K562 (cell line): ENCODE measurements around the gene CYP2R1. TPM values are rescaled to one million over a fixed set of nuclear protein-coding genes. Genes with fewer than 3 reads are reported as not detected.

Experiments
- BRF2 ChIP-seq: IDR thresholded peaks from 3 replicates; pipeline ENCODE4 v1.6.1; 2011; ENCODE audit warnings: borderline replicate concordance, mild to moderate bottlenecking; ENCODE audit not compliant: insufficient read length, insufficient read depth
- CHD1 ChIP-seq: fragments of 200-600 bp; sonication (generic); IDR thresholded peaks from one replicate; pipeline ENCODE4 v1.6.1; 2012; ENCODE audit warnings: mild to moderate bottlenecking, moderate library complexity, low read length, inconsistent platforms
- ELF1 ChIP-seq: fragments of 200-800 bp; sonication (Bioruptor generic); IDR thresholded peaks from 2 replicates; pipeline ENCODE4 v1.6.1; 2016; ENCODE audit warnings: missing genetic modification characterization, missing compliant biosample characterization
- ELF2 ChIP-seq: fragments of 250-450 bp; sonication (Bioruptor Pico); IDR thresholded peaks from 2 replicates; pipeline ENCODE4 v1.5.0; 2021; ENCODE audit warnings: mild to moderate bottlenecking
- FOXA1 ChIP-seq: fragments of 450-650 bp; IDR thresholded peaks from 2 replicates; pipeline ENCODE4 v1.6.1; 2016; ENCODE audit warnings: mild to moderate bottlenecking, borderline replicate concordance
- FOXJ3 ChIP-seq: sonication (generic); formaldehyde crosslinking; IDR thresholded peaks from 2 replicates; pipeline ENCODE4 v1.4.0; 2020; ENCODE audit warnings: mild to moderate bottlenecking, missing genetic modification reagents
- HIVEP1 ChIP-seq: fragments of 250-450 bp; sonication (Bioruptor Pico); IDR thresholded peaks from 2 replicates; pipeline ENCODE4 v1.4.0; 2020; ENCODE audit warnings: mild to moderate bottlenecking
- L3MBTL2 ChIP-seq: fragments of 450-650 bp; IDR thresholded peaks from 2 replicates; pipeline ENCODE4 v1.6.1; 2016; ENCODE audit warnings: mild to moderate bottlenecking, moderate library complexity
- NUFIP1 ChIP-seq: fragments of 450-650 bp; IDR thresholded peaks from 2 replicates; pipeline ENCODE4 v1.6.1; 2018; ENCODE audit not compliant: partially characterized antibody
- RNF2 ChIP-seq: sonication (generic); IDR thresholded peaks from 2 replicates; pipeline ENCODE4 v1.6.1; 2016
- TBL1XR1 ChIP-seq, 2 experiments: IDR thresholded peaks; 2 replicates each; pipeline ENCODE4 v1.6.1; 2012; ENCODE audit warnings: improper control_type of control experiment in 2 of 2, low read length in 2 of 2, mild to moderate bottlenecking in 1 of 2
- TRIM28 ChIP-seq: fragments of 450-650 bp; IDR thresholded peaks from 2 replicates; pipeline ENCODE4 v1.6.1; 2017
- ZKSCAN1 ChIP-seq: fragments of 150-350 bp; IDR thresholded peaks from 2 replicates; pipeline ENCODE4 v1.6.1; 2016; ENCODE audit warnings: low read depth, low read length
- ZNF146 ChIP-seq: IDR thresholded peaks from one replicate; pipeline ENCODE4 v1.6.1; 2018; ENCODE audit warnings: missing compliant biosample characterization; ENCODE audit not compliant: unreplicated experiment
- ZNF384 ChIP-seq: IDR thresholded peaks from 2 replicates; pipeline ENCODE4 v1.6.1; 2012; ENCODE audit warnings: low read depth, low read length, improper control_type of control experiment
- ZNF408 ChIP-seq: fragments of 250-450 bp; sonication (Bioruptor Pico); IDR thresholded peaks from 2 replicates; pipeline ENCODE4 v1.4.0; 2020; ENCODE audit warnings: low read depth, mild to moderate bottlenecking, moderate library complexity
- ZNF444 ChIP-seq: fragments of 250-450 bp; sonication (Bioruptor Pico); IDR thresholded peaks from 2 replicates; pipeline ENCODE4 v1.4.0; 2020; ENCODE audit warnings: mild to moderate bottlenecking, moderate library complexity
- ZNF511 ChIP-seq: sonication (generic); formaldehyde crosslinking; IDR thresholded peaks from 2 replicates; pipeline ENCODE4 v1.8.0; 2022; ENCODE audit warnings: mild to moderate bottlenecking, missing genetic modification reagents
- ZNF589 ChIP-seq: fragments of 200-800 bp; sonication (Bioruptor generic); IDR thresholded peaks from 2 replicates; pipeline ENCODE4 v1.6.1; 2016; ENCODE audit warnings: low read depth, missing genetic modification characterization, missing compliant biosample characterization
- ZNF77 ChIP-seq: fragments of 250-450 bp; sonication (Bioruptor Pico); IDR thresholded peaks from 2 replicates; pipeline ENCODE4 v1.5.0; 2020
- polyA plus RNA-seq, 8 experiments: library from polyadenylated mRNA; depleted of rRNA in 4 of 8; stranded (reverse) in 5 of 8; unstranded in 3 of 8; fragments of >200 nt; fragmentation: Nextera tagmentation in 2 of 8; fragmentation: Illumina TruSeq in 1 of 8; extraction: Ambion mirVana in 2 of 8; extraction: Trizol in 1 of 8; gene quantifications; 2 replicates each; pipeline versions ENCODE4 v1.2.1 to v1.2.3, GENCODE V29; 2011 to 2014; ENCODE audit warnings: inconsistent platforms in 1 of 8, missing spikeins in 1 of 8
- total RNA-seq, 7 experiments: library from RNA; depleted of rRNA in 6 of 7; stranded (reverse); fragments of >200 nt in 6 of 7; fragmentation: Illumina TruSeq in 2 of 7; extraction: Trizol in 2 of 7; gene quantifications; 2 replicates each; pipeline versions ENCODE4 v1.2.1 to v1.2.3, GENCODE V29; 2011 to 2021; ENCODE audit warnings: low replicate concordance in 1 of 7
- TF ChIP-seq, protein P1 (sequence below): fragments of 150-350 bp; conservative IDR thresholded peaks from 2 replicates; pipeline ENCODE4 v1.6.1; 2014; ENCODE audit warnings: low read length
- TF ChIP-seq, protein P2 (sequence below): sonication (generic); formaldehyde crosslinking; IDR thresholded peaks from 2 replicates; pipeline ENCODE4 v1.8.1; 2023; ENCODE audit warnings: mild to moderate bottlenecking, missing genetic modification reagents

Gene CYP2R1
- total and polyA plus RNA-seq, 9 of the 15 experiments (the other 6 are each of a cell fraction or from before 2014, with no cell fraction given), result 19.4 to 40.5 (median 29.4) TPM

GRCh38 chr11:14891143-14892035 is 642 bp downstream of the CYP2R1 start (continued):
- TF ChIP-seq, protein P1, sequence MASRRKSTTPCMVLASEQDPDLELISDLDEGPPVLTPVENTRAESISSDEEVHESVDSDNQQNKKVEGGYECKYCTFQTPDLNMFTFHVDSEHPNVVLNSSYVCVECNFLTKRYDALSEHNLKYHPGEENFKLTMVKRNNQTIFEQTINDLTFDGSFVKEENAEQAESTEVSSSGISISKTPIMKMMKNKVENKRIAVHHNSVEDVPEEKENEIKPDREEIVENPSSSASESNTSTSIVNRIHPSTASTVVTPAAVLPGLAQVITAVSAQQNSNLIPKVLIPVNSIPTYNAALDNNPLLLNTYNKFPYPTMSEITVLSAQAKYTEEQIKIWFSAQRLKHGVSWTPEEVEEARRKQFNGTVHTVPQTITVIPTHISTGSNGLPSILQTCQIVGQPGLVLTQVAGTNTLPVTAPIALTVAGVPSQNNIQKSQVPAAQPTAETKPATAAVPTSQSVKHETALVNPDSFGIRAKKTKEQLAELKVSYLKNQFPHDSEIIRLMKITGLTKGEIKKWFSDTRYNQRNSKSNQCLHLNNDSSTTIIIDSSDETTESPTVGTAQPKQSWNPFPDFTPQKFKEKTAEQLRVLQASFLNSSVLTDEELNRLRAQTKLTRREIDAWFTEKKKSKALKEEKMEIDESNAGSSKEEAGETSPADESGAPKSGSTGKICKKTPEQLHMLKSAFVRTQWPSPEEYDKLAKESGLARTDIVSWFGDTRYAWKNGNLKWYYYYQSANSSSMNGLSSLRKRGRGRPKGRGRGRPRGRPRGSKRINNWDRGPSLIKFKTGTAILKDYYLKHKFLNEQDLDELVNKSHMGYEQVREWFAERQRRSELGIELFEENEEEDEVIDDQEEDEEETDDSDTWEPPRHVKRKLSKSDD, result peak; percentile 77; the same call in 1 of the 2 replicates
- TF ChIP-seq TBL1XR1 (IDR thresholded peaks at IDR 0.05; ENCODE audit: low read length in 2 of 2) (peak in 1 of 2 experiments; percentile 15; a peak in 1 of 4 replicates), ZNF408 (CRISPR knock-in tag) (no peak), ELF1 (no peak; the same call in none of the 2 replicates), NUFIP1 (no peak), ZNF384 (no peak), TRIM28 (no peak), ZNF589 (CRISPR knock-in tag) (no peak), ZNF444 (CRISPR knock-in tag) (no peak), ZKSCAN1 (0 out of 2 replicates have a peak, but pooled peaks have one; percentile 31), FOXA1 (no peak), HIVEP1 (no peak), CHD1 (no peak), ELF2 (CRISPR knock-in tag) (no peak), ZNF146 (CRISPR knock-in tag) (peak; percentile 27), ZNF77 (CRISPR knock-in tag) (no peak), L3MBTL2 (peak; percentile 99), FOXJ3 (CRISPR knock-in tag) (no peak), BRF2 (no peak), RNF2 (peak; percentile 85; the same call in 1 of the 2 replicates), ZNF511 (CRISPR knock-in tag) (peak; percentile 95)
- TF ChIP-seq, protein P2, sequence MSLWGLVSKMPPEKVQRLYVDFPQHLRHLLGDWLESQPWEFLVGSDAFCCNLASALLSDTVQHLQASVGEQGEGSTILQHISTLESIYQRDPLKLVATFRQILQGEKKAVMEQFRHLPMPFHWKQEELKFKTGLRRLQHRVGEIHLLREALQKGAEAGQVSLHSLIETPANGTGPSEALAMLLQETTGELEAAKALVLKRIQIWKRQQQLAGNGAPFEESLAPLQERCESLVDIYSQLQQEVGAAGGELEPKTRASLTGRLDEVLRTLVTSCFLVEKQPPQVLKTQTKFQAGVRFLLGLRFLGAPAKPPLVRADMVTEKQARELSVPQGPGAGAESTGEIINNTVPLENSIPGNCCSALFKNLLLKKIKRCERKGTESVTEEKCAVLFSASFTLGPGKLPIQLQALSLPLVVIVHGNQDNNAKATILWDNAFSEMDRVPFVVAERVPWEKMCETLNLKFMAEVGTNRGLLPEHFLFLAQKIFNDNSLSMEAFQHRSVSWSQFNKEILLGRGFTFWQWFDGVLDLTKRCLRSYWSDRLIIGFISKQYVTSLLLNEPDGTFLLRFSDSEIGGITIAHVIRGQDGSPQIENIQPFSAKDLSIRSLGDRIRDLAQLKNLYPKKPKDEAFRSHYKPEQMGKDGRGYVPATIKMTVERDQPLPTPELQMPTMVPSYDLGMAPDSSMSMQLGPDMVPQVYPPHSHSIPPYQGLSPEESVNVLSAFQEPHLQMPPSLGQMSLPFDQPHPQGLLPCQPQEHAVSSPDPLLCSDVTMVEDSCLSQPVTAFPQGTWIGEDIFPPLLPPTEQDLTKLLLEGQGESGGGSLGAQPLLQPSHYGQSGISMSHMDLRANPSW (CRISPR knock-in tag), result 0 out of 2 replicates have a peak, but pooled peaks have one; percentile 65
